ENCODE data around the gene DMRTC1B.
"Not testable (repeated sequence)": the region's sequence is repeated elsewhere in the genome, so short reads cannot be mapped to it uniquely, and the experiment has no call there.

DNA sequence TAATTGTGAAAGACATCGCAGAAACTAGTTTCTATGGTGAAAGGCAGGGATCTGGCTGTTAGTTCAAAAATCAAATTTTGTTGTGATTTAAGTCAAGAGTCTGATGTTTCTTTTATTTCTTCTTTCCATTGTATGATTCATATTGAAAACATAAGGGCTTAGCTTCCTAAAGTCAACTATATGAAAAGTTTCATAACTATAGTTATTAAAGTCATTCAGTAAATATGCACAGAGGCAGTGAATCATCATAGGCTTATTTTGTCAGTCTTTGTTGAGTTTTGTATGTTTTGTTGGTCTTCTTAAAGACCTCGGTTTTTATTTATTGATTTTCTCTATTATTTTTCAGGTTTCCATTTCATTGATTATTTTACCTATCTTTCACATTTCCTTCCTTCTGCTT is 106.2 kb downstream of the DMRTC1B start:
- TF ChIP-seq, protein P1, sequence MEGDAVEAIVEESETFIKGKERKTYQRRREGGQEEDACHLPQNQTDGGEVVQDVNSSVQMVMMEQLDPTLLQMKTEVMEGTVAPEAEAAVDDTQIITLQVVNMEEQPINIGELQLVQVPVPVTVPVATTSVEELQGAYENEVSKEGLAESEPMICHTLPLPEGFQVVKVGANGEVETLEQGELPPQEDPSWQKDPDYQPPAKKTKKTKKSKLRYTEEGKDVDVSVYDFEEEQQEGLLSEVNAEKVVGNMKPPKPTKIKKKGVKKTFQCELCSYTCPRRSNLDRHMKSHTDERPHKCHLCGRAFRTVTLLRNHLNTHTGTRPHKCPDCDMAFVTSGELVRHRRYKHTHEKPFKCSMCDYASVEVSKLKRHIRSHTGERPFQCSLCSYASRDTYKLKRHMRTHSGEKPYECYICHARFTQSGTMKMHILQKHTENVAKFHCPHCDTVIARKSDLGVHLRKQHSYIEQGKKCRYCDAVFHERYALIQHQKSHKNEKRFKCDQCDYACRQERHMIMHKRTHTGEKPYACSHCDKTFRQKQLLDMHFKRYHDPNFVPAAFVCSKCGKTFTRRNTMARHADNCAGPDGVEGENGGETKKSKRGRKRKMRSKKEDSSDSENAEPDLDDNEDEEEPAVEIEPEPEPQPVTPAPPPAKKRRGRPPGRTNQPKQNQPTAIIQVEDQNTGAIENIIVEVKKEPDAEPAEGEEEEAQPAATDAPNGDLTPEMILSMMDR (IDR thresholded peaks at IDR 0.05; ENCODE audit: insufficient read depth, low read length, poor library complexity, severe bottlenecking) = not testable (repeated sequence)
- not testable (repeated sequence) for TF ChIP-seq EZH2phosphoT487 (conservative IDR thresholded peaks at IDR 0.05; ENCODE audit: low read length)
